Psoas muscle (tissue), 8 donors: Measurements from ENCODE around the gene TRIM44. TPM values are rescaled to one million over a fixed set of nuclear protein-coding genes. Genes with fewer than 3 reads are reported as not detected.

Experiments used
- ATAC-seq, 4 donors: fragments of 200-7000 bp; cut with Tn5 transposase; one replicate each; pipeline ENCODE4 v1.9.1; 2020; ENCODE audit warnings: moderate library complexity in 3 of 4, mild to moderate bottlenecking in 2 of 4
- DNase-seq, 2 donors: peaks; one replicate each; pipeline ENCODE4 v3.0.0-alpha.2; 2020
- H3K27ac ChIP-seq: fragments of 200-600 bp; one replicate; pipeline ENCODE4 v1.8.0; 2022
- H3K27me3 ChIP-seq, 3 donors: fragments of 200-600 bp in 1 of 3; one replicate each; pipeline versions ENCODE4 v1.6.1 to v1.8.0; 2013 to 2022; ENCODE audit warnings: low read length in 2 of 3, mild to moderate bottlenecking in 2 of 3, moderate library complexity in 1 of 3; ENCODE audit not compliant: insufficient read depth in 3 of 3
- H3K36me3 ChIP-seq, 2 donors: fragments of 200-600 bp in 1 of 2; one replicate each; pipeline versions ENCODE4 v1.6.1 to v1.8.0; 2013 to 2022; ENCODE audit warnings: low read depth in 1 of 2, mild to moderate bottlenecking in 1 of 2, moderate library complexity in 1 of 2; ENCODE audit not compliant: insufficient read depth in 1 of 2
- H3K4me1 ChIP-seq: fragments of 200-600 bp; one replicate; pipeline ENCODE4 v1.8.0; 2022
- H3K4me3 ChIP-seq: fragments of 200-600 bp; one replicate; pipeline ENCODE4 v1.8.0; 2022; ENCODE audit warnings: mild to moderate bottlenecking
- H3K9me3 ChIP-seq: fragments of 200-600 bp; one replicate; pipeline ENCODE4 v1.8.0; 2022
- WGBS, 3 donors: extraction: QIAGEN DNeasy Blood & Tissue Kit; methylation state at CpG; one replicate each; pipeline versions ENCODE4 v1.1.6 to v1.1.7; 2013; 5-methylcytosine and 5-hydroxymethylcytosine counted together
- intact Hi-C, 2 donors: fragments of 100-400 bp; cut with DNase I; formaldehyde crosslinking; loops; one replicate each; pipeline versions ENCODE4 v1.11.0 to v1.14.2; 2022
- polyA plus RNA-seq, 3 donors: library from polyadenylated mRNA; stranded (reverse); fragments of 200-250 nt; gene quantifications; one replicate each; pipeline ENCODE4 v1.2.3, GENCODE V29; 2013
- total RNA-seq, 4 donors: library from RNA; stranded (reverse); fragmentation: NEBNext Ultra II Directional in 2 of 4; extraction: Animal tissue kit (Norgen Biotek cat#: 25700) in 2 of 4; gene quantifications; one replicate each; pipeline versions ENCODE4 v1.2.1 to v1.2.4, GENCODE V29; 2021 to 2023
- TF ChIP-seq, protein P1 (sequence below): fragments of 200-600 bp; IDR thresholded peaks from one replicate; pipeline ENCODE4 v1.8.0; 2022; ENCODE audit warnings: antibody characterized with exemption
- donor health status: healthy with polysubstance abuse.
- donor health status: DM: no; HTN: no; CAD: no; lungs with moderate emphysema.
- donor health status: Bipolar disorder and iron deficiency.
- donor health status: healthy.
- donor health status: DM: yes; HTN: yes; CAD: no.
- donor health status: DM: no; HTN: no; CAD: no.
- donor health status: DM: no; HTN: no; CAD: no.
- donor health status: DM: yes; HTN: yes; CAD: no.

The TRIM44 gene
- total and polyA plus RNA-seq, 7 donors, result 6.8 to 46.8 (median 34.0) TPM

DNA sequence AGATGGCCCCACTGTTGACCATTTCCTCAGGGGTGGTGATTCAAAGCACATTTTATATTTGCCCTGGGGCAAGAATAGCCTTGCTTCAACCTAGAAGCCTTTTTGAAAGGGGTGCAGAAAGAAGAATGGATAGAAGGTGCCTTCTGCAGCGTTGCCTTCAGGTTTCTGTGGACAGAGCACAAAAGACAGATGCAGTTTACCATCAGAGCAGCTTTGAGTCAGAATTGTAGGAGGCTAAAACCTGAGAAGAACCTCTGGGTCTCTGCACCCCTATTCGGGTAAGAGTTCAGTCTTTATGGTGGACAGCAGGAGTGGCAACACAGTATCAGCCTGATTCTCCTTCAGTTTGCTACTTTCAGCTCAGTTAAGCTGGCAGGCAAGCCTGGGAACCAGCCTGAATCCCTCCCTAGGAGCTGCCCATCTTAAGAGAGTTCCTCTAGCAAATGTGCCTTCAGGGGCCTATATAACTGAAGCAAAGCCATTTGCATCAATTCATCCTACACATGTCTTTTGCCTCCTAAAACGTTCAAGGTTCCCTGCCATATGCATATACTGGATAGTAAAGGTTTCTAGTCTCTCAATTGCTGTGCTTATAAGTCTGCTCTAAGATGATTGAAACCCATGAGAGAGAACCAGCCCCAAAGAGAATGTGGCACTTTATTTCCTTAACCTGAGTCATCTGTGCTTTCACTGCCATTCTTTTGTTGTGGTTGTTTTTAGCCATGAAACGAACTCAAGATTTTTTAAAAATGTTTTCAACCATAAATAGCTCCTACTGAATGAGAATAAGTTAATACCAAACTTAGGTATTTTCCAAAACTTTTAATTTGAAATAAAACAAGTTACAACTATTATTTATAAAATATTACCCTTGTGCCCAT lies 123.0 kb downstream of the TRIM44 start:
- ATAC-seq, result no peak
- 63 to 73% (median 69%) methylated on average over 4 of the region's 4 CpGs for WGBS, 3 donors
- Histone ChIP-seq H3K36me3 (no peaks in the 10 kb centered on the region), H3K4me3 (no peak overlapping the region), H3K27me3 (no peaks in the 10 kb centered on the region), H3K9me3 (no peaks in the 10 kb centered on the region), H3K4me1 (peaks cover 17% of the 10 kb centered on the region), H3K27ac (no peak overlapping the region)
- TF ChIP-seq, protein P1, sequence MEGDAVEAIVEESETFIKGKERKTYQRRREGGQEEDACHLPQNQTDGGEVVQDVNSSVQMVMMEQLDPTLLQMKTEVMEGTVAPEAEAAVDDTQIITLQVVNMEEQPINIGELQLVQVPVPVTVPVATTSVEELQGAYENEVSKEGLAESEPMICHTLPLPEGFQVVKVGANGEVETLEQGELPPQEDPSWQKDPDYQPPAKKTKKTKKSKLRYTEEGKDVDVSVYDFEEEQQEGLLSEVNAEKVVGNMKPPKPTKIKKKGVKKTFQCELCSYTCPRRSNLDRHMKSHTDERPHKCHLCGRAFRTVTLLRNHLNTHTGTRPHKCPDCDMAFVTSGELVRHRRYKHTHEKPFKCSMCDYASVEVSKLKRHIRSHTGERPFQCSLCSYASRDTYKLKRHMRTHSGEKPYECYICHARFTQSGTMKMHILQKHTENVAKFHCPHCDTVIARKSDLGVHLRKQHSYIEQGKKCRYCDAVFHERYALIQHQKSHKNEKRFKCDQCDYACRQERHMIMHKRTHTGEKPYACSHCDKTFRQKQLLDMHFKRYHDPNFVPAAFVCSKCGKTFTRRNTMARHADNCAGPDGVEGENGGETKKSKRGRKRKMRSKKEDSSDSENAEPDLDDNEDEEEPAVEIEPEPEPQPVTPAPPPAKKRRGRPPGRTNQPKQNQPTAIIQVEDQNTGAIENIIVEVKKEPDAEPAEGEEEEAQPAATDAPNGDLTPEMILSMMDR, result no peak
- DNase-seq, result no peak
- intact Hi-C loops, result no loop called here

DNA sequence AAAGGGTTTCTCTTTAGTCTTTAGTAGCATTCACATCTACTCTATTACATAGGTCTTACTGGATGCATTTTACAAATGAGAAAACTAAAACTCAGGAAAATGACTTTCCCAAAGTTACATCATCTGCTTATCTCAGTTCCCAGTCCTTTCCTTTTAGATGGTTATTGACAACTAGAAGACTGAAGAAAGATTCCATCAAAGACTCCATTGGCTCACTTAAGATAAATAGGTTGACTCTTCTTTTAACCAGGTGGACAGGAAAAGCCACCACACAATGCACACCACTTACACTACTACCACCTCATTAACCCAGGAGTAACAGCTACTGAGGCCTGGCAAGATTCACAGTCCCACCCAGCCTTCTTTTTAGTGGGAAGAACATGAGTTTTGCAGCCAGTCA lies 123.6 kb downstream of the TRIM44 start:
- TF ChIP-seq, protein P1, result no peak
- Histone ChIP-seq H3K36me3 (no peaks in the 10 kb centered on the region), H3K27ac (no peak overlapping the region), H3K4me1 (peaks cover 14% of the 10 kb centered on the region), H3K27me3 (no peaks in the 10 kb centered on the region), H3K4me3 (no peak overlapping the region), H3K9me3 (no peaks in the 10 kb centered on the region)
- intact Hi-C loops, result no loop called here
- ATAC-seq, result no peak
- DNase-seq, result no peak

DNA sequence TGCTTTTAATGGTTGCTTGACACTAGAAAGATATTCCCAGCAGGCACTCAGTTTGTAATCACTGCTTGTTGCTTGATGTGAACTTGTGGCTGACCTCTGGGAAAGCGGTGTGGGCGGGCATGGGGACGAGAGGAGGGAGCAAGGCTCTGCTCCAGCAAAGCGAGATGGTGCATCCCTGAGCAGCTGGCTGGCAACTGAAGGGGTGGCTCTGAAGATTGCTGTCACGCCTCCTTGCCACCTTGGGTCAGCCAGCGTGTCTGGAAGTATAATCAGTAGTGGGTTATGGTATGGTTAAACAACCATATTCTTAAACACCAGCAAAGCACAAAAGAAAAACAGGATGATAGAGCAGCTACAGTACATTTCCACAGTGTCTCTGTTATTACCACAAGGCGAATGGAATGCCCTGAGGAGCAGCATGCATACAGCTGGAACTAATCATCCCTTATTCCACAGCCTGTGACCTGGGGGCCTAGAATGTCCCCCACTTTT lies 124.5 kb downstream of the TRIM44 start:
- Histone ChIP-seq H3K27ac (no peak overlapping the region), H3K4me1 (peaks cover 7% of the 10 kb centered on the region), H3K4me3 (no peak overlapping the region), H3K27me3 (no peaks in the 10 kb centered on the region), H3K36me3 (no peaks in the 10 kb centered on the region), H3K9me3 (no peaks in the 10 kb centered on the region)
- DNase-seq (no peak), ATAC-seq (no peak)
- intact Hi-C loops, result no loop called here
- TF ChIP-seq, protein P1, result no peak
- WGBS, 3 donors, result 54 to 74% (median 66%) methylated on average over 7 of the region's 7 CpGs

DNA sequence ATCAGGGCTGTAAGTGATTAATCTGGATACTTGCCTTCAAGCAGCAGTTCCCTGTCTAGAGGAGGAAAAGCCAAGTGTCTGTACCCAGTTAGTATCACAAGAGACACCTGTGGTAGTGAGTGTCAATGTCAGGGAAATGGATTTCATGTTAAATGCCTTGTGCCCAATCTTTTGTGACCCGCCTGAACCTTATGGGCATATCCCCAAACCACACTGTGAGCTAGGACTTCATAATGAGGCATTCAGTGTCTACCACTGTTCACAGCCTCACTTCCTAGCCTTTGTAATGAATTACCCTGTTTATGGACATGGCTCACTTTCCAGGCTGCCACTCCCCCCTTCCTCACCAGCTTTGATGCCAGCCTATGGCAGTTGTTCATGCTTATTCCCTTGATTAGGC lies 125.1 kb downstream of the TRIM44 start:
- Histone ChIP-seq H3K27me3 (no peaks in the 10 kb centered on the region), H3K4me1 (peaks cover 10% of the 10 kb centered on the region), H3K9me3 (no peaks in the 10 kb centered on the region), H3K27ac (no peak overlapping the region), H3K36me3 (no peaks in the 10 kb centered on the region), H3K4me3 (no peak overlapping the region)
- intact Hi-C loops, result no loop called here
- DNase-seq (no peak), ATAC-seq (no peak)
- TF ChIP-seq, protein P1, result no peak
- WGBS, 3 donors, result 94 to 100% (median 96%) methylated on average over 1 of the region's 1 CpG
